Measurements from ENCODE around the gene HECTD1. TPM values are rescaled to one million over a fixed set of nuclear protein-coding genes. Genes with fewer than 3 reads are reported as not detected.

HECTD1 gene
- total and polyA plus RNA-seq, 11 donors = 42.4 to 185 (median 148) TPM

DNA sequence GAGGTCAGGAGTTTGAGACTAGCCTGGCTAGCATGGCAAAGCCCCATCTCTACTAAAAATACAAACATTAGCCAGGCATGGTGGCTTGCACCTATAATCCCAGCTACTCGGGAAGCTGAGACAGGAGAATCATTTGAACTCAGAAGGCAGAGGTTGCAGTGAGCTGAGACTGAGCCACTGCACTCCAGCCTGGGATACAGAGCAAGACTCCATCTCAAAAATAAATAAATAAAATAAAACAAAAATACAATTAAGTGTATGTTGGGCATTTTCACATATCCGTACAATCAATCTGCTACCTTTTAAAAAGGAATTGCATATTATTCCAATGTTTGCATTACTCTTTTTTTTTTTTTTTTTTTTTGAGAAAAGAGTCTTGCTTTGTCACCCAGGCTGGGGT lies 47.7 kb upstream of the HECTD1 start:
- 91 to 97% (median 93%) methylated on average over 2 of the region's 2 CpGs for WGBS, 4 donors
- no peak for TF ChIP-seq POLR2A (IDR thresholded peaks at IDR 0.05)
- TF ChIP-seq, protein P1, sequence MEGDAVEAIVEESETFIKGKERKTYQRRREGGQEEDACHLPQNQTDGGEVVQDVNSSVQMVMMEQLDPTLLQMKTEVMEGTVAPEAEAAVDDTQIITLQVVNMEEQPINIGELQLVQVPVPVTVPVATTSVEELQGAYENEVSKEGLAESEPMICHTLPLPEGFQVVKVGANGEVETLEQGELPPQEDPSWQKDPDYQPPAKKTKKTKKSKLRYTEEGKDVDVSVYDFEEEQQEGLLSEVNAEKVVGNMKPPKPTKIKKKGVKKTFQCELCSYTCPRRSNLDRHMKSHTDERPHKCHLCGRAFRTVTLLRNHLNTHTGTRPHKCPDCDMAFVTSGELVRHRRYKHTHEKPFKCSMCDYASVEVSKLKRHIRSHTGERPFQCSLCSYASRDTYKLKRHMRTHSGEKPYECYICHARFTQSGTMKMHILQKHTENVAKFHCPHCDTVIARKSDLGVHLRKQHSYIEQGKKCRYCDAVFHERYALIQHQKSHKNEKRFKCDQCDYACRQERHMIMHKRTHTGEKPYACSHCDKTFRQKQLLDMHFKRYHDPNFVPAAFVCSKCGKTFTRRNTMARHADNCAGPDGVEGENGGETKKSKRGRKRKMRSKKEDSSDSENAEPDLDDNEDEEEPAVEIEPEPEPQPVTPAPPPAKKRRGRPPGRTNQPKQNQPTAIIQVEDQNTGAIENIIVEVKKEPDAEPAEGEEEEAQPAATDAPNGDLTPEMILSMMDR (IDR thresholded peaks at IDR 0.05) = no peak
- H3K27ac ChIP-seq = no peak overlapping the region
- H3K27me3 ChIP-seq = no peaks in the 10 kb centered on the region
- intact Hi-C loops (cut with DNase I) = no loop called here
- ATAC-seq (no peak), DNase-seq (no peak)
- H3K9me3 ChIP-seq = no peaks in the 10 kb centered on the region
- no peaks in the 10 kb centered on the region for H3K36me3 ChIP-seq
- no peaks in the 10 kb centered on the region for H3K4me1 ChIP-seq
- H3K4me3 ChIP-seq = no peak overlapping the region

DNA sequence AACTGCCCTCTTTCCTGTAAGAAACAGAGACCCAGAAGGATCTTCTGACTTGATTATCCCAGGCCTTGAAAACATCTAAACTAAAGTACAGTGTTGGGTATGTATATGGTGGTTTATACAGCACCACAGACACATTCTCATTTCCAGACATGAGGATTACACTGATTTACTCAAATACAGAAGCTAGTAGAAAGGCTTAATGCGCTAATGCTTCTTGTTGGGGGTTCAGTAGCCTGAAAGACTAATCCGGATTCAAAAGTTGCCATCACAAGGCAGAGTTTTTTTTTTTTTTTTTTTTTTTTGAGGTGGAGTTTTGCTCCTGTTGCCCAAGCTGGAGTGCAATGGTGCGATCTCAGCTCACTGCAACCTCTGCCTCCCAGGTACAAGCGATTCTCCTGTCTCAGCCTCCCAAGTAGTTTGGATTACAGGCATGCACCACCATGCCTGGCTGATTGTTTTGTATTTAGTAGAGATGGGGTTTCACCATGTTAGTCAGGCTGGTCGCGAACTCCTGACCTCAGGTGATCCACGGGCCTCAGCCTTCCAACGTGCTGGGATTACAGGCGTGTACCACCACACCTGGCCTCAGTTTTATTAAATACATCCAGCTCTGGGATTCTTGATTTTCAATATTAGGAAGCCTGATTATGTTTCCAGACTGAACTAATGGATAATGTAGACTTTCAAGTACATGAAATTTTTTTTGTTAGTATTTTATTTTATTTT lies 46.3 kb upstream of the HECTD1 start:
- no peaks in the 10 kb centered on the region for H3K36me3 ChIP-seq
- 95 to 96% (median 95%) methylated on average over 9 of the region's 9 CpGs for WGBS, 4 donors
- no peak overlapping the region for H3K27ac ChIP-seq
- intact Hi-C loops (cut with DNase I) = no loop called here
- no peaks in the 10 kb centered on the region for H3K4me1 ChIP-seq
- TF ChIP-seq, protein P1 (IDR thresholded peaks at IDR 0.05) = no peak
- TF ChIP-seq POLR2A (IDR thresholded peaks at IDR 0.05) = no peak
- DNase-seq (no peak), ATAC-seq (no peak)
- H3K9me3 ChIP-seq = no peaks in the 10 kb centered on the region
- no peaks in the 10 kb centered on the region for H3K27me3 ChIP-seq
- no peak overlapping the region for H3K4me3 ChIP-seq

DNA sequence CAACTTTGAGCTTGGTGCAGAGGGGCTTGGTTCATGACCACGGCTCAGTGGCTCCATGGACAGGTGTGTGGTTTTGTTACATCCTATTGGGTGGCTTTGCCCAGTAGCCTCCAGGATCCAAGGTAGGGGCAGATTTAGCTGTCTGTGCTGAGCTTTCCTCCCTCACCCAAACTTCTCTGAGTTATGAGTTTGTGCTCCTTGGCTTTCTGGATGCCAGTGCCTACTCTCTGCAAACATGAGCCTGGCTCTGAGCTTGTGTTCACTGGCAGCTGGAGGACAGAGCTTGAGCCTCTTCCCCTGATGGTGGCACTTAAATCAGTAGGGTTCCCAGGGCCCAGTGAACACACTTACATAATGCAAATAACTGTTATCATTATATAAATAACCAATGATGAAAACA lies 45.3 kb upstream of the HECTD1 start:
- Histone ChIP-seq H3K9me3 (no peaks in the 10 kb centered on the region), H3K27ac (no peak overlapping the region), H3K27me3 (no peaks in the 10 kb centered on the region), H3K36me3 (no peaks in the 10 kb centered on the region), H3K4me3 (no peak overlapping the region), H3K4me1 (no peaks in the 10 kb centered on the region)
- intact Hi-C loops (cut with DNase I) = no loop called here
- 87 to 100% (median 92%) methylated on average over 1 of the region's 1 CpG for WGBS, 4 donors
- no peak for ATAC-seq
- no peak for DNase-seq
- TF ChIP-seq, protein P1 (IDR thresholded peaks at IDR 0.05) = no peak
- no peak for TF ChIP-seq POLR2A (IDR thresholded peaks at IDR 0.05)

DNA sequence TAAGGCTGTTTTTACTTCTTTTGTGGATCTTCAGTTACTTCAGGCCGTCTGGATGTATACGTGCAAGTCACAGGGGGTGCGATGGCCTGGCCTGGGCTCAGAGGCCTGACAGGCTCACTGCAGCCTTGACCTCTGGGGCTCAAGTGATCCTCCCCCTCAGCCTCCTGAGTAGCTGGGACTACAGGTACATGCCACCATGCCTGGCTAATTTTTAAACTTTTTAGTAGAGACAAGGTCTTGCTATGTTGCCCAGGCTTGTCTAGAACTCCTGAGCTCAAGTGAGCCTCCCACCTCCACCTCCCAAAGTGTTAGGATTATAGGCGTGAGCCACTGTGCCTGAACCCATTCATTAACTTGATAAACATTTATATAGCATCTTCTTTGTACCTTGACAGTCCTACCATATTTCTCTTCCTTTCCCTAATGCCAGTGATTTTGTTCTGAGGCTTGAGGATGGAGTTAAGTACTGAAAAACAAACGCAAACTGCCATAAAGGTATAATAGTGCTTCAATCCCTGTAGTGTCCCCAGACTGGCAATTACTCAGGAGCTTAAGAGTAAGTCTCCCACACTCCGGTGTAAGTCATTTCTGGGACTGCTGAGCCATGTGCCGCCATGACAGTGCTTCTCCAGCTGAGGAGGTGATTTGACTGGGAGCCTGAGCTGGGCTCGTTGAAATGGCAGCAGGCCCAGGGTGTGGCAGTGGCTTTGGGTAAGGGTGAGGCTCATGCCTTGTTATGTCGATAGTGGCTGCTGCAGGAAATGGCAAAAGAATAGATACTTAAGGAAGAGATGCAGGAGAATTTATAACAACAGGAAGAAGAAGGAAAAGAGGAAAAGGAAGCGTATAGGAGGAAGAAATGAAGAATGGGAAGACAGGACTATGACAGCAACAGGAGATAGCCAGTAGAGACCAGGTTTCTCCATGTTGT lies 43.7 kb upstream of the HECTD1 start:
- no peaks in the 10 kb centered on the region for H3K36me3 ChIP-seq
- no peak overlapping the region for H3K4me3 ChIP-seq
- no peaks in the 10 kb centered on the region for H3K9me3 ChIP-seq
- DNase-seq (no peak), ATAC-seq (no peak)
- intact Hi-C loops (cut with DNase I) = no loop called here
- H3K27ac ChIP-seq = no peak overlapping the region
- 60 to 78% (median 75%) methylated on average over 9 to 10 of the region's 10 CpGs for WGBS, 4 donors
- TF ChIP-seq POLR2A (IDR thresholded peaks at IDR 0.05) = no peak
- TF ChIP-seq, protein P1 (IDR thresholded peaks at IDR 0.05) = no peak
- no peaks in the 10 kb centered on the region for H3K4me1 ChIP-seq
- H3K27me3 ChIP-seq = no peaks in the 10 kb centered on the region
